Uterus (tissue), 2 donors: Measurements from ENCODE around the gene CAPZA1.

Source experiments
- CTCF ChIP-seq, 4 experiments: fragments of 200-600 bp in 2 of 4; fragments of 450-650 bp in 2 of 4; sonication (generic) in 2 of 4; IDR thresholded peaks; one replicate each; pipeline ENCODE4 v1.5.1; 2016 to 2019; ENCODE audit warnings: antibody characterized with exemption in 4 of 4, mild to moderate bottlenecking in 2 of 4, moderate library complexity in 1 of 4
- POLR2A ChIP-seq, 2 donors: fragments of 450-650 bp; IDR thresholded peaks; one replicate each; pipeline ENCODE4 v1.6.1; 2016; ENCODE audit warnings: antibody characterized with exemption in 2 of 2, mild to moderate bottlenecking in 1 of 2, moderate library complexity in 1 of 2

DNA sequence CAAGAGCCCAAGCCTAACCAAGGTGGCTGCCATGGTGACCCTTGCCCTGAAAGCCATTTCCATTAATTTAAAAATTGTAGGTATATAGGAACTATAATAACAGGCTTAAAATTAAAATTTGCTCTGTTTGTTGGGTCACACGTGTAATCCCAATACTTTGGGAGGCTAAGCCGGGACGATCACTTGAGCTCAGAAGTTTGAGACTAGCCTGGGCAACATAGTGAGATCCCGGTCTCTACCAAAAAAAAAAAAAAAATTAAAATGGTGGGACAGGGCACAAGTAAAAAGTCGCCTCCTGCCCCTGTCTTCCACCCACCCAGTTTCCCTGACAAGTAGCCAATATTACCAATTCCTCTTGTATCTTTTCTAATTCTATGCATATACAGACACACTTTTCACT, 6.6 kb downstream of the CAPZA1 start:
- TF ChIP-seq CTCF (IDR thresholded peaks at IDR 0.05) = no peak
- no peak for TF ChIP-seq POLR2A (IDR thresholded peaks at IDR 0.05)
